ENCODE data around the gene COTL1.

- TF ChIP-seq CTCF (IDR thresholded peaks at IDR 0.05) (no peak), POLR2A (IDR thresholded peaks at IDR 0.05) (no peak), EP300 (IDR thresholded peaks at IDR 0.05) (no peak)
These were observed 4.3 kb downstream of the COTL1 start for GRCh38 chr16:84613408-84614072.
